LNCaP clone FGC (cell line): ENCODE measurements around the gene AGL.
A peak's percentile ranks its signal among the peaks of the same experiment; 100 is the strongest.
"Not testable (repeated sequence)": the region's sequence is repeated elsewhere in the genome, so short reads cannot be mapped to it uniquely, and the experiment has no call there.

Experiments
- DNase-seq: peaks from one replicate; pipeline ENCODE4 v3.0.0-alpha.2; 2011; ENCODE audit warnings: low read depth
- H3K4me3 ChIP-seq: 2 replicates; pipeline ENCODE4 v1.5.1; 2011; ENCODE audit warnings: mild to moderate bottlenecking, low read depth, low read length, control low read depth
- CTCF ChIP-seq: IDR thresholded peaks from 2 replicates; pipeline ENCODE4 v1.5.1; 2012; ENCODE audit warnings: mild to moderate bottlenecking; ENCODE audit not compliant: control insufficient read depth, insufficient read depth; ENCODE audit errors: extremely low read depth

The AGL gene

DNA sequence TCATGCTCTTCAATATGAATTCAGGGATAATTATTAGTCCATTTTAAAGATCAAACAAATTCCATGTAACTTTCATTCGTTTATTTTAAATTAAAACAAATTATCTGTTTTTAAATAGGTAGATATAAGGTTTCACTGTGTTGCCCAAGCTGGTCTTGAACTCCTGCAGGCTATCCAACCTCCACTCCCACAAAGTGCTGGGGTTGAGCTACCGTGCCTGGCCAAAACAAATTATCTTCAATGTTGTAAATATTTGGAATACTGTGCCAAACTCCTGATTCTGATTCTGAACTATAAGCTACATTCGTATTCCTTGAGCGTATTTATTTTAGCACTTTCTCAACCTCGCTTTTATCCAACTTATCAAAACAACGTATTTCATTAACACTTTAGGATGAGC lies 19.6 kb downstream of the AGL start:
- TF ChIP-seq CTCF = no peak
- no peak for DNase-seq
- no peak overlapping the region for H3K4me3 ChIP-seq

DNA sequence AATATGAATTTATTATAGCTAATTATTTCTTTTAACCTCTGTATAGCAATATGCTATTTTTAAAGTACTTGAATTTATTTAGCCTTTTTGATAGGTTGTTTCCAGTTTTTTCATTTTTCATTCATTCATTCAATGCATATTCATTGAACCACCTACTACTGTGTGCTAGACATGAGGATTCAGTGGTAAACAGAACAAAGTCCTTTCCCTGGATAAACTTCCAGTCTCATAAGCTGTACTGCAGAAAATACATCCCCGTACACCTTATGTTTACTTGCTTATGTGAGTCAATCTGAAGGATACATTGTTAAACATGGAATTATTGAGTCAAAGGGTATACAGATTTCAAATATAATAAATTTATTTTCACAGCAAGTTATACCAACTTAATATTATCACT lies 21.9 kb downstream of the AGL start:
- TF ChIP-seq CTCF = no peak
- DNase-seq = no peak
- H3K4me3 ChIP-seq = no peak overlapping the region

- no peak for DNase-seq
- no peak for TF ChIP-seq CTCF
- no peak overlapping the region for H3K4me3 ChIP-seq
Observed at GRCh38 chr1:99877568-99877967, 27.4 kb downstream of the AGL start.

GRCh38 chr1:99886179-99886578 lies 36.0 kb downstream of the AGL start:
- TF ChIP-seq CTCF = no peak
- H3K4me3 ChIP-seq = no peak overlapping the region
- no peak for DNase-seq

- H3K4me3 ChIP-seq = no peak overlapping the region
- TF ChIP-seq CTCF = no peak
- DNase-seq = peak; percentile 39
Observed at GRCh38 chr1:99886841-99887240, 36.7 kb downstream of the AGL start.

DNA sequence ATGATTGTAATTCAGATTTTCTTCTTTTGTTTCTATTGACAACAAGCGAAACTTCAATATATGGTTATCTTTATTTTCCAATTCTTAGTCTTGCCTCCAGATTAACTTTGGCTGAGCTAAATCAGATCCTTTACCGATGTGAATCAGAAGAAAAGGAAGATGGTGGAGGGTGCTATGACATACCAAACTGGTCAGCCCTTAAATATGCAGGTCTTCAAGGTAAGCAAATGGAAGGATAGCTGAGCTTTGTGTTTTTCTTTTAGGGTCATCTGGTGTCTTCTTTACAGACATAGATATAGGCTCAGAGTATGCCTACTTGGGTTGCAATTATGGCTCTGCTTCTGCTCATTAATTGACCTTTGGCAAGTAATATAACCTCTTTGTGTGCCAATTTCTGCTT lies 37.7 kb downstream of the AGL start:
- no peak for DNase-seq
- no peak for TF ChIP-seq CTCF
- no peak overlapping the region for H3K4me3 ChIP-seq

DNA sequence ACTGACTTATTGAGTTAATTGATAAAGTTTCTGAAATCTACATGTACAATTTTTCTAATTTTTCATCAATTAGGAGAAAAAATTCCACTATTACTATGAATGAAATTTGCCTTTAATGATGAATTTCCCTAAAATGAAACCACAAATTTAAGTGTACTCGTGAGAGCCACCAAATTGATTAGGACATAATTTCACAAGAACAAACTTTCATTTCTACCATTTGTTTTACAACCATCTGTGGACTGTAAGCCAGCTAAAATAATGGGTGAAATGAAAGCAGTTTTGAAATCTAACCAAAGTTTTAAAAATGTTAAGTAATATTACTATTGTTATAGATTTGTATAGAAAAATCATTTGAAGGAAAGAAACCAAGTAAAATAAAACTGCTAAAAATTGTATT lies 41.8 kb downstream of the AGL start:
- H3K4me3 ChIP-seq = no peak overlapping the region
- DNase-seq = no peak
- TF ChIP-seq CTCF = no peak

- H3K4me3 ChIP-seq, DNase-seq: not testable (repeated sequence)
Observed at GRCh38 chr1:99903278-99903677, 53.1 kb downstream of the AGL start.
